GM19372 (cell line): ENCODE results near the gene KRTAP12-2.
"Not testable (repeated sequence)": the region's sequence is repeated elsewhere in the genome, so short reads cannot be mapped to it uniquely, and the experiment has no call there.

Experiments
- ATAC-seq: cut with Tn5 transposase; IDR thresholded peaks from one replicate; pipeline ENCODE4 v1.9.1; 2021; ENCODE audit warnings: mild to moderate bottlenecking, low read depth, moderate library complexity; ENCODE audit not compliant: unreplicated experiment

KRTAP12-2 gene

DNA sequence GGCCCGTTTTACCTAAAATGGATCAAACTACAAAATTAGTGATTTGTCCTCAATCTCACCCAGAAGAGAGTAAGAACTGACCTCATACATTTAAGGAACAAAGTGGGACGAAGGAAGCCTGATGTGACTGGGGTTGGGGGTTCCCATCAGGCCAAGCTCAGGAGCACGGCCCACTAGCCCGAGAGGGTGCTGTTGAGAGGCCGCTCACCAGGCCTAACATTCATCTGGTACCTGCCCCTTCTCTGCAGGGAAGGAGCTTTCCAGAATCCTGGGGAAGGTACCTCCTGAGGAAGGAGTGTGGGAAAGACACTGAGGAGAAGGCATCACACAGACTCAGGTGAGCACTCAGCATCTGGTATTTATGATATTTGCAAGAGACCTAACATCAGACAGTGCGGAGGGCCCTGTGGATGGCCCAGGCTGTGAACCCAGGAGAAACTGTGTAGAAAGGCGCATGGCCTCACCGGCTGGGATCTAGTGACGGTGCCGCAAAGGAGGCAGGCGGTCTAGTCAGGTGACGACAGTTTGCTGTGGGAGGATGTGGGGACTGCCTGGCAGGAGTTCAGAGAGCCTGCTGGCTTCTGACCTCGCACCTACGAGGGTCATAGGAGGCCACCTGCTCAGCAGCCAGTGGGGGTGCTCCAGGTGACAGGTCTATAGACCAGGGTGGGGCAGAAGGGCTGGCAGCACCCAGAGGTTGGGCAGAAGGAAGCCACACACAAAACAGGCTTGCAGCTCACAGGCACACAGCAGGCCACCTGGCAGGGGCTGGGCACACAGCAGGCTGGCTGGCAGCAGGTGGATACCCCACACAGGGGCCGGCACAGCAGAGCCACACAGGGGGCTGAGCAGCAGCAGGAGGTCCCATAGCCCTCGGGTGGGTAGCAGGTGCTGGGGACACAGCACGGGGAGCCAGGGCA lies 12.8 kb downstream of the KRTAP12-2 start:
- no peak for ATAC-seq

- no peak for ATAC-seq
Measured at GRCh38 chr21:44653123-44653522, 13.6 kb downstream of the KRTAP12-2 start.

DNA sequence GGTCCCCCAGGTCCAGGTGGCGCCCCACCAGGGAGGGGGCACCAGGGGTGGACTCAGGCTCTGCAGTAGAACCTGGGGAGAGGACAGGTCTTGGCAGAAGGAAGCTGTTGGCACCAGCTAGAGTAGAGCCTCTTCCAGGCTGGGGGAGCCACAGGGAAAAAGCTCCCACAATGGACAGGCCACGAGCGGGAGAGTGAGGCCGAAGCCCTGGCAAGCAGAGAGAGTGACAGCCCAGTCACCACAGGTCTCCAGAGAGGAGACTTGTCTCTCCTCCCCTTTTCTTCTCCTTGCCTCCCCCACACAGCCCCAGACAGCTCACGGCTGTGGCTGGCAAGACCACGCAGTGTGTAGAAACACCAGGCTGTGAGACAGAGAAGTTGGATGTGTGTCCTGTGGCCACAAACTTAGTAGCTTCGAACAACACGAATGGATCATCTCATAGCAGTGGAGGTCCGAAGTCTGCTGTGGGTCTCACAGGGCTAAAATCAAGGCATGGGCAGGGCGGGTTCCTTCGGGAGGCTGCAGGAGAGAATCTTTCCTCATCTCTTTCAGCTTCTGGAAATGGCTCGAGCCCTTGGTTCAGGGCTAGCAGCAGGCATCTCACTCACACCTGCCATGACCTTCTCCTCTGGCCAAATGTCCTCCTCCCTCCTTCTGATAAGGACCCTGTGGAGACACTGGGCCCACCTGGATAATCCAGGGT lies 15.6 kb downstream of the KRTAP12-2 start:
- no peak for ATAC-seq

DNA sequence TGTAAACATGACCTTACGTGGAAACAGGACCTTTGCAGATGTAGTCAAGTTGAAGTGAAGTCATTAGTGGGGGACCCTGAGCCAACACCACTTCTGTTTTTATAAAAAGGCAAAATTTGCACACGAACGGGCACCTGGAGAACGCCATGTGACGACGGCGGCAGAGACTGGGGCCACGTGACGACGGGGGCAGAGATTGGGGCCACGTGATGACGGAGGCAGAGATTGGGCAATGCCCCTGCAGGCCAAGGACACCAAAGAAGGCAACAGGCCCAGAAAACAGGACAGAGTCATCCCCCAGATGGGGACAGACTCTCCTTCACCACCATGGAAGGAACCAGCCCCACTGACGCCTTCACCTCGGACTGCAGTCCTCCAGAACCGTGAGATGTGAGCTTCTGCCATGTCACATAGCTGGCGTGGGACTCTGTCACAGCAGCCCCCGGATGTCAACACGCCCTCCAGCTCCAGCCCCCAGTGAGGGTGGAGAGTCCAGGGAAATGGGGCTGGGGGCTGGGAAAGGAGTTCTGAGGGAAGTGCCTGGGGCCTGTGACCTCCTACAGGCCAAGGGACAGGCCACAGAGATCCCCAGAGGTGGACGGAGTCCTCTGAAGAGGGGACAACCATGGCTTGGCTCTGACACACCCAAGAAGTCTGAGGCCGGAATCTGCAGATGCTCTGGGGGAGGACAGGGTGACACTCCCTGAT lies 16.3 kb downstream of the KRTAP12-2 start:
- no peak for ATAC-seq

DNA sequence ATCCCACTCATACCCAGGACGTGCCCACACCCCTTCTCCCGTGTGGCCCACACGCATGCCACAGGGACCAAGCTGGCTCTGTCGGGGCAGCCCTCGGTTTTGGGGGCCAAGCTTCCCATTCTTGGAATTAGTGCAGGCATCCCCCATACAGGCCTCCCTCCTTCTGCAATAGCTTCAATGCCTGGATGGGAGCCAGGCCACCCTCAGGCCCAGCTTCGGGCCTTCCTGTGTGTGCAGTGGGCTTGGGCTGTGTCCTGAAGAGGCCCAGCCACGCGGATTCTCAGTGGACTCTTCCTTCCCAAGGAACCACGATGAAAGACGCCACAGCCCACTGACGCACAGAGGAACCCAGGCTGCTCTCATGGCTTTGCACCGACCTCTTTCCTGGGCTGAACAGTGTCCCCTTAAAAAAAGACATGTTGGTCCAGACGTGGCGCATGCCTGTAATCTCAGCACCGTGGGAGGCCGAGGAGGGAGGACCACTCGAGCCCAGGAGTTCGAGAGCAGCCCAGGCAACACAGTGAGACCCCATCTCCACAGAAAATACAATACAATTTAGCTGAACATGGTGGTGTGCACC lies 17.1 kb downstream of the KRTAP12-2 start:
- no peak for ATAC-seq

DNA sequence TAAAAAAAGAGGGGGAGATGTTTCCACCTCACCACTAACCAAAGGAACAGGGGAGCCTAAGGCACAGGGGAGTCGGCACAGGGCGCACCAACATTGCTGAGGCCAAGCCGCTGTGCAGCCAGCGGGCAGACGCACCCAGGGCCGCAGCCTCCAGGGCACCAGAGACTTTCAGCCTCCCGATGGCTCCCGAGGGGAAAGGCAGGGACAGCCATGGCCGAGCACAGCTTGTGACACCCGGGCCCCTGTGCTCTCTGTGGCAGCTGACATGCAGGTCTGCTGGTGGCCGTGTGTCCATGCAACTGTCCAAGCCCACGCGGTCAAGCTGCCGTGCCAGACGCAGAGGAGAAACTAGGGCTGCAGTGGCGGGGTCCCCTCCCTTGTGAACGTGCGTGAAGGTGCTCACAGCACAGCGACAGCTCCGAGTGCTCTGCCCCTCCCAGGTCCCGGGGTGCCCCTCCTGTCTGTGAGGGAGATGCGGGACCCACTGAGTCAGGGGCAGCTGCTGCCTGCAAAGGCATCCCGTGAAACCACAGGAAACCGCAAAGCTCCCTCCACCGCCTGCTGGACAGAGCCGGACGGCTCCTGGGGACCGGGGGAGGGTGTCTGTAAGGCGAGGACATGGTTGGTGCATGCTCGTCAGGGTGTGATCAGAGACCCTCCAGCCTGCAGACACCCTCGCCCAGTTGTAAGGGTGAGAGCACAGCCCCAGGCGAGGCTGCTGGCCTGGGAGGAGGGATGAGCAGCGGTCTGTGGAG lies 18.0 kb downstream of the KRTAP12-2 start:
- ATAC-seq, result no peak

DNA sequence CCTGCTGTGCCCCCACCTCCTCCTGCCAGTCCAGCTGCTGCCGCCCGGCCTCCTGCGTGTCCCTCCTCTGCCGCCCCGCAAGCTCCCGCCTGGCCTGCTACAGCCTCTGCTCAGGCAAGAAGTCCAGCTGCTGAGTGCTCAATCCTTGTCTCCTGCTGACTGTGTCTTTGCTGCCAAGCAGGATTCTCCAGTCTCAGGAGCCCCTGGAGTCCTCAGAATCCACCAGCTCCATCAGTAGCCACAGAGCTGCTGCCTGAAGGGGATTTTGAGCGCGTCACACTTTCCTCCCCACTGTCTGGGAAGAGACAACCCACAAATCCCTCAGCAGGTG lies 19.5 kb downstream of the KRTAP12-2 start:
- no peak for ATAC-seq

DNA sequence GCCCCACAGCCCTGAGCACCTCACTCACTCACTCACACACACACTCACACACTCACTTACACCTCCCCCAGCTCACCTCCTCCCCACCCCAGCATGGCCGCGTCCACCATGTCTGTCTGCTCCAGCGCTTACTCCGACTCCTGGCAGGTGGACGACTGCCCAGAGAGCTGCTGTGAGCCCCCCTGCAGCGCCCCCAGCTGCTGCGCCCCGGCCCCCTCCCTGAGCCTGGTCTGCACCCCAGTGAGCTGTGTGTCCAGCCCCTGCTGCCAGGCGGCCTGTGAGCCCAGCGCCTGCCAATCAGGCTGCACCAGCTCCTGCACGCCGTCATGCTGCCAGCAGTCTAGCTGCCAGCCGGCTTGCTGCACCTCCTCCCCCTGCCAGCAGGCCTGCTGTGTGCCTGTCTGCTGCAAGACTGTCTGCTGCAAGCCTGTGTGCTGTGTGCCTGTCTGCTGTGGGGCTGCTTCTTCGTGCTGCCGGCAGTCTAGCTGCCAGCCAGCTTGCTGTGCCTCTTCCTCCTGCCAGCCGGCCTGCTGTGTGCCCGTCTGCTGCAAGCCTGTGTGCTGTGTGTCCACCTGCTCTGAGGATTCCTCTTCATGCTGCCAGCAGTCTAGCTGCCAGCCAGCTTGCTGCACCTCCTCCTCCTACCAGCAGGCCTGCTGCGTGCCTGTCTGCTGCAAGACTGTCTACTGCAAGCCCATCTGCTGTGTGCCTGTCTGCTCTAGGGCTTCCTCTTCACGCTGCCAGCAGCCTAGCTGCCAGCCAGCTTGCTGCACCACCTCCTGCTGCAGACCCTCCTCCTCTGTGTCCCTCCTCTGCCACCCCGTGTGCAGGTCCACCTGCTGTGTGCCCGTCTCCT lies 20.1 kb downstream of the KRTAP12-2 start, which contains the start of gene KRTAP10-11:
KRTAP10-11 (plus strand) TSS at position 49 of the 856 bp plus-strand sequence; CDS start at position 94, 45 bp downstream.
- not testable (repeated sequence) for ATAC-seq

DNA sequence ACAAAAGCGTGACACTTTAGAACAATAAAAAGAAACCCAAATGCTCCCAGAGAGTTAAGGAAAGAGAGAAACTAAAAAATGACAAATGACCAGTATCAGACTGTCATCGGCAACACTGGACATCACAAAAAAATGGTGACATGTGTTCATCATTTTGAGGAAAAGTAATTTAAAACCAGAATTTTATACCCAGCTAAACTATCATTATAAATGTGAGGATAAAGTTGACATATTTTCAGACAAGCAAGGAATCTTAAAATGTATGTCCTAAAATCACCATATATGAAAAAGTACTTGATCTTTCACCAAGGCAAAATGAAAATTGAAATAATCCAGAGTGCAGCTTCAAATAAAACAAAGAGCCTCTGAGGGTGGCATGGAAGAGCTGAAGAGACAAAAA lies 21.8 kb downstream of the KRTAP12-2 start:
- no peak for ATAC-seq

GRCh38 chr21:44643741-44644310 lies 22.9 kb downstream of the KRTAP12-2 start:
- ATAC-seq, result no peak

DNA sequence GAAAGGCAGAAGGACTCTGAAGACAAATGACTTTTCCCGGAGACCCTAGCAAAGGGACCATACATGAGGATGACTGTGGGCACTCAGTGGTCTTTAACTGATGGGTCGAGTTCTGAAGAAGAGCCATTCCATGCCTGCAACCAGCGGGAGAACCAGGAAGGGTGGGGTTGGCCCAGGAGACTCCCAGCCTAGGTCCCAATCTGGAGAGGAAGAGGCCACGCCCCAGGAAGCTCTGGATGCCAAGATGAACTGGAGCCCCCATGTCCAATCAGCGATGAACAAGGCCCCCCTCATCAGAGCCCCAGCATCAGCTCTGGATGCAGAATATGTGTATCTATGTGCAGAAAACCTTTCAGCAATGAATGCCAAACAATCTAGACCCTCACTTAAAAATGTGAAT lies 26.0 kb downstream of the KRTAP12-2 start:
- no peak for ATAC-seq

GRCh38 chr21:44639331-44639655 lies 27.4 kb downstream of the KRTAP12-2 start:
- no peak for ATAC-seq

GRCh38 chr21:44638506-44639330 lies 28.0 kb downstream of the KRTAP12-2 start:
- ATAC-seq, result not testable (repeated sequence)

DNA sequence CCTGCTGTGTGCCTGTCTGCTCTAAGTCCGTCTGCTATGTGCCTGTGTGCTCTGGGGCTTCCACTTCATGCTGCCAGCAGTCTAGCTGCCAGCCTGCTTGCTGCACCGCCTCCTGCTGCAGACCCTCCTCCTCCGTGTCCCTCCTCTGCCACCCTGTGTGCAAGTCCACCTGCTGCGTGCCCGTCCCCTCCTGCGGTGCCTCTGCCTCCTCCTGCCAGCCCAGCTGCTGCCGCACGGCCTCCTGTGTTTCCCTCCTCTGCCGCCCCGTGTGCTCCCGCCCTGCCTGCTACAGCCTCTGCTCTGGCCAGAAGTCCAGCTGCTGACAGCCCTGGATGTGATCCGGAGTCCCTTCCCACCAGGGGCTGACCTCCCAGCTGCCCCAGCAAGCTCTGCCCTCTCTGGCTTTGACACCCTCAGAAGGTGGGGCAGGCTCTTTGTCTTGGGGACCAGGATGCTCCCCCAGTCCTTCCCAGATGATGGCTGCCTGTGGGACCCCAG lies 28.8 kb downstream of the KRTAP12-2 start:
- ATAC-seq, result not testable (repeated sequence)

GRCh38 chr21:44637018-44637850 lies 29.5 kb downstream of the KRTAP12-2 start, which contains the start of gene KRTAP10-10:
Gene KRTAP10-10 (plus strand): TSS chr21:44637356. CDS start chr21:44637418, 62 bp downstream.
- ATAC-seq, result no peak

- ATAC-seq, result no peak
Measured at GRCh38 chr21:44636209-44637017, 30.3 kb downstream of the KRTAP12-2 start.
